Measurements from ENCODE around the gene FMN1. TPM values are rescaled to one million over a fixed set of nuclear protein-coding genes. Genes with fewer than 3 reads are reported as not detected.
A peak's percentile ranks its signal among the peaks of the same experiment; 100 is the strongest.

Gene FMN1
- total RNA-seq, 1 experiment from 2014 or later: 3.9 TPM

GRCh38 chr15:32979710-32980109 is 214.8 kb downstream of the FMN1 start:
- Histone ChIP-seq H3K27me3 (ENCODE audit: control insufficient read depth, insufficient read depth, low read length) (no peaks in the 10 kb centered on the region), H3K9me3 (ENCODE audit: control insufficient read depth, insufficient read depth, low read depth, low read length) (no peaks in the 10 kb centered on the region), H3K36me3 (ENCODE audit: control insufficient read depth, insufficient read depth, low read length) (no peaks in the 10 kb centered on the region), H3K27ac (ENCODE audit: low read length) (no peak overlapping the region), H3K4me1 (ENCODE audit: control insufficient read depth, insufficient read depth, low read length) (no peaks in the 10 kb centered on the region), H3K4me3 (ENCODE audit: low read depth in 2 of 2, low read length in 2 of 2) (no peak overlapping the region)
- intact Hi-C loops (cut with micrococcal nuclease; ENCODE audit: unreplicated experiment) (loop anchor here (10.0 kb wide), 1 partner anchor 55 kb away; no protein-coding TSS in a partner anchor), in situ Hi-C loops (cut with HindIII; ENCODE audit: low pct_unique_long_range_greater_than_20kb, low sequenced_read_pairs) (no loop called here)
- no TSS peak for BruUV-seq (replicated peaks)
- ATAC-seq (peak; percentile 63; the same call in 1 of the 2 replicates), DNase-seq (ENCODE audit: low read depth, low spot score) (no peak)
- no peak for TF ChIP-seq SIN3A (IDR thresholded peaks at IDR 0.05; ENCODE audit: borderline replicate concordance, insufficient read depth, low read depth, low read length)
- ChIA-PET POLR2A (no interaction called here), CTCF (no interaction called here)

- ChIA-PET POLR2A (interaction anchor here (0.6 kb wide), 1 partner anchor 40 kb away, joined by 3 read pairs; no protein-coding TSS in a partner anchor), CTCF (no interaction called here)
- intact Hi-C loops (cut with micrococcal nuclease; ENCODE audit: unreplicated experiment): loop anchor here (10.0 kb wide), 1 partner anchor 57 kb away; no protein-coding TSS in a partner anchor
- no TSS peak for BruUV-seq (replicated peaks)
- no peaks in the 10 kb centered on the region for H3K36me3 ChIP-seq (ENCODE audit: control insufficient read depth, insufficient read depth, low read length)
- no peaks in the 10 kb centered on the region for H3K9me3 ChIP-seq (ENCODE audit: control insufficient read depth, insufficient read depth, low read depth, low read length)
- TF ChIP-seq SIN3A (IDR thresholded peaks at IDR 0.05; ENCODE audit: borderline replicate concordance, insufficient read depth, low read depth, low read length): no peak
- no peak for TF ChIP-seq REST (IDR thresholded peaks at IDR 0.05; ENCODE audit: insufficient read depth in 1 of 2, low read depth in 2 of 2, low read length in 1 of 2)
- no peak for TF ChIP-seq POLR2AphosphoS5 (IDR thresholded peaks at IDR 0.05; ENCODE audit: low read depth, low read length)
- no peak for TF ChIP-seq CTCF (IDR thresholded peaks at IDR 0.05)
- no peaks in the 10 kb centered on the region for H3K4me1 ChIP-seq (ENCODE audit: control insufficient read depth, insufficient read depth, low read length)
- H3K4me3 ChIP-seq (ENCODE audit: low read depth in 2 of 2, low read length in 2 of 2): no peak overlapping the region
- ATAC-seq: no peak
- in situ Hi-C loops (cut with HindIII; ENCODE audit: low pct_unique_long_range_greater_than_20kb, low sequenced_read_pairs): no loop called here
- DNase-seq (ENCODE audit: low read depth, low spot score): no peak
- no peaks in the 10 kb centered on the region; the same call in 1 of the 2 replicates for H3K27me3 ChIP-seq (ENCODE audit: control insufficient read depth, insufficient read depth, low read length)
- H3K27ac ChIP-seq (ENCODE audit: low read length): no peak overlapping the region
Measured at GRCh38 chr15:32977506-32977905, 217.0 kb downstream of the FMN1 start.

- TF ChIP-seq CTCF (IDR thresholded peaks at IDR 0.05) (no peak), SIN3A (IDR thresholded peaks at IDR 0.05; ENCODE audit: borderline replicate concordance, insufficient read depth, low read depth, low read length) (no peak), POLR2AphosphoS5 (IDR thresholded peaks at IDR 0.05; ENCODE audit: low read depth, low read length) (no peak)
- POLR2A ChIA-PET: no interaction called here
Measured at GRCh38 chr15:32974691-32975090, 219.8 kb downstream of the FMN1 start.

More at GRCh38 chr15:32974691-32975090, 219.8 kb downstream of the FMN1 start:
- Histone ChIP-seq H3K9me3 (ENCODE audit: control insufficient read depth, insufficient read depth, low read depth, low read length) (no peaks in the 10 kb centered on the region), H3K4me1 (ENCODE audit: control insufficient read depth, insufficient read depth, low read length) (no peaks in the 10 kb centered on the region), H3K4me3 (ENCODE audit: low read depth in 2 of 2, low read length in 2 of 2) (no peak overlapping the region), H3K36me3 (ENCODE audit: control insufficient read depth, insufficient read depth, low read length) (no peaks in the 10 kb centered on the region), H3K27me3 (ENCODE audit: control insufficient read depth, insufficient read depth, low read length) (no peaks in the 10 kb centered on the region; the same call in 1 of the 2 replicates), H3K27ac (ENCODE audit: low read length) (no peak overlapping the region)
- CTCF ChIA-PET: no interaction called here
- intact Hi-C loops (cut with micrococcal nuclease; ENCODE audit: unreplicated experiment): loop anchor here (10.0 kb wide), 1 partner anchor 60 kb away; no protein-coding TSS in a partner anchor
- DNase-seq (ENCODE audit: low read depth, low spot score): no peak
- in situ Hi-C loops (cut with HindIII; ENCODE audit: low pct_unique_long_range_greater_than_20kb, low sequenced_read_pairs): no loop called here
- ATAC-seq: no peak
- no TSS peak for BruUV-seq (replicated peaks)
